SK-MEL-5 (cell line): ENCODE measurements around the gene TMEM187. TPM values are rescaled to one million over a fixed set of nuclear protein-coding genes. Genes with fewer than 3 reads are reported as not detected.
"Not testable (repeated sequence)": the region's sequence is repeated elsewhere in the genome, so short reads cannot be mapped to it uniquely, and the experiment has no call there.

Source experiments
- DNase-seq: peaks from one replicate; pipeline ENCODE4 v3.0.0-alpha.2; 2016; ENCODE audit warnings: low read depth, low spot score
- in situ Hi-C: cut with HindIII; loops from 2 replicates; pipeline ENCODE4 v1.10.0; 2016; ENCODE audit warnings: low sequenced_read_pairs, high pct_unique_total_duplicates, low pct_unique_long_range_greater_than_20kb
- total RNA-seq: library from RNA; depleted of rRNA; stranded (reverse); fragments of >200 nt; shearing (Covaris generic); gene quantifications from 2 replicates; pipeline ENCODE4 v1.2.3, GENCODE V29; 2014

Gene TMEM187
- total RNA-seq, 1 experiment from 2014 or later = 5.8 TPM

DNA sequence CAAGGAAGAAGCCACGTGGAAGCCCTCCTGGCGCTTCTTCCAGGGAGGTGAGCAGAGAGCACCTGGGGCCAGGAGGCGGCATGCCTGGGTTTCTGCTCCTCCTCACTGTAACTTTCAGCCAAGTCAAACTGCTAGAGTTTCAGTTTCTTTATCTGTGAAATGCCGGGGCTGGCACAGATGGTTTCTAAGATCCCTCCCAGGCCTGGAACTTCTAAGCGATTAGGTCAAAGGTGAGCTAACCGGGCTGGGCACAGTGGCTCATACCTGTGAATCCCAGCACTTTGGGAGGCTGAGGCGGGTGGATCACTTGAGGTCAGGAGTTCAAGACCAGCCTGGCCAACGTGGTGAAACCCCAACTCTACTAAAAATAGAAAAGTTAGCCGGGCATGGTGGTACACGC, 7.8 kb downstream of the TMEM187 start:
- in situ Hi-C loops, DNase-seq: not testable (repeated sequence)

DNA sequence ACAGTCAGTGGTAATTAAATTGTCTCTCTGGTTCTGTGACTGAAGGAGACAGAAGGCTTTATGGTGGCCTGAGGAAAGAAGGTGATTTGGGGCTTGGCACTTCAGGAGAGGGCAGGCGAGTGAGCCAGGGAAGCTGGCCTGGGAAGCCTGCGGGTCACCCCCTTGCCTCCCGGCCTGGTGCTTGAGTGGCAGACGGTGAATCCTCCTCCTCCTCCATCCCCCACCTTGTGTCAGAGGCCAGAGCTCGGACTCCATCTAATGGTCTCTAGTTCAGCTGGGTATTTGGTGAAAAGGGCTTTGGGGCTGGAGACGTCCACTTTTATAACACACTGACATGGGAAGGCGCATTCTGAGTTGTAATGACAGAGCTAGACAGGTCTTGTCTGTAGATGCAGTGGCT, 8.7 kb downstream of the TMEM187 start:
- DNase-seq = no peak
- in situ Hi-C loops = no loop called here

DNA sequence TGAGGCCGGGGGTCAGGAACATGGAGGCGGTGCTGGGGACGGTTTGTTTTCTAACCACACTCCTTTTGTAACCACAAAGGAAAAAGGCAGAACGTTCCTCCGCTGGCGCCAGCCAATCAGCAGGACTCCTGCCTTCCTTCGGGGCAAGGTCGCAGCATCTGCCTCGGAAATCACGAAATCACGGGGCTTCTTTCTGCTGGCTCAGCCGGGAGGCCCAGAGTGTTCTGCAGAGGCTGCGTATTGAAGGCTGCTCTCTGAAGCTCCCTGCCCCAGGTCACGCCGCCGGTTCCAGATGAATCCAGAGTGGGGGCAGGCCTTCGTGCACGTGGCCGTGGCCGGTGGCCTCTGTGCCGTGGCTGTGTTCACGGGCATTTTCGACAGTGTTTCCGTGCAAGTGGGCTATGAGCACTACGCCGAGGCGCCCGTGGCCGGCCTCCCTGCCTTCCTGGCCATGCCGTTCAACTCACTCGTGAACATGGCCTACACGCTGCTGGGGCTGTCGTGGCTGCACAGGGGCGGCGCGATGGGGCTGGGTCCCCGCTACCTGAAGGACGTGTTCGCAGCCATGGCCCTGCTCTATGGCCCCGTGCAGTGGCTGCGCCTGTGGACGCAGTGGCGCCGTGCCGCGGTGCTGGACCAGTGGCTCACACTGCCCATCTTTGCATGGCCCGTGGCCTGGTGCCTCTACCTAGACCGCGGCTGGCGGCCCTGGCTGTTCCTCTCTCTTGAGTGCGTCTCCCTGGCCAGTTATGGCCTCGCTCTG, 9.4 kb downstream of the TMEM187 start:
- in situ Hi-C loops = no loop called here

DNA sequence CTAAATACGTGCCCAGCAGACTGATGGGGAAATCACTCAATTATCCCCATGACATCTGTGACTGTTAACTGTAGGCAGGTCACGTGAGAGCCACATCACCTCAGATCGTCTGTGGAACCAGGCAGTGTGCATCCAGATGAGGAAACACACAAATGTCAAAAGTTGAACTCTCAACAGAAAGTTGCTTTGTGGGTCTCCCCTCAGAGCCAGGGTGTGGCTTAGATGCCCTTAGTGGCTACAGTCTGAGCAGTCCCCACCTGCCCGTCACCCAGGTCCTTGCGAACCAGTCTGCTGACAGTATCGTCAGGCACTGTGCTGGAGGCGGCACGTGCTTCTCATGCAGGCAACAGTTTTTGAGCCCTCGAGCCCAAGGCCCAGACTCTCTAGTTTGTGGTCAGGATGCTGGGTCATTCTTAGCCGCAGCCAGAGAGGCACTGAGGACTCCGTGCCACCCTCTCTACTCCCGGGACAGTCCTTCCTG, 10.8 kb downstream of the TMEM187 start:
- no peak for DNase-seq
- in situ Hi-C loops = no loop called here

More for the DNA sequence above, 9.4 kb downstream of the TMEM187 start:
- no peak for DNase-seq

DNA sequence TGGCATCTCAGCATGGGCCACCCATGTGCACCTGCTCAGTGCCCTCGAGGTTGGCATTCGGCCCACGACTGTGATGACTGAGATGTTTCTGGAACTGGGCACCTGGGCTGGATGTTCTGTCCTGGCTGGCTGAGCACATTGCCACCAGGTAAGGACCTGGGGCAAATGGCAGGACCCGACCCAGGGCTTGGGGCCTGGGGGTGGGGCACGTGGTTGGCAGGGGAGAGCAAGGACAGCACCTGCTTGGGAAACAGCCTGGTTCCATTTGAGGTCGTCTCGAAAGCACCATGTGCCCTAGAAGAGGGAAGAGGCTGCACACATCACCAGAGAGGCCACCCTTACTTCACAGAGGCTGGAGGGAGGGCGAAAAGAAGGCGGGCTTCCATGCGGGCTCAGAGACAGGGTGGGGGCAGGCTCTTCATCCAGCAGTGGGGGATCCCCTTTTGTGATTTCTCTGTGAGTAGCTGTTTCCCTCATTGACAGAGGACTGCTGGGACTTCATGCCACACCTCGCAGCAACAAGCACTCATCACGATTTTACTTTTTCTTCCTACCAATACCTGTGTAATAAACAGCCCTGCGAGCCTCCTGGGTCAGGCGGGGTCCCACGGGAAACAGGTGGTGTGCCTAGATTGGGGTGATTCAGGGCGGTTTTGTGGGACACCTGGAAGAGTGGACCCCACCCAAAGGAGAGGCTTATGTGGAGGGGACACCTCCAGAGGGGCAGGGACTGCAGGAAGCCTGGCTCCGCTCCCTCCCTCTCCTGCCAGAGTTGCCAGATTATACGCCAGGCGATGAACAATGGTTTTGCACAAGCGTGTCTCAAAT, 12.0 kb downstream of the TMEM187 start:
- in situ Hi-C loops = no loop called here
- no peak for DNase-seq

DNA sequence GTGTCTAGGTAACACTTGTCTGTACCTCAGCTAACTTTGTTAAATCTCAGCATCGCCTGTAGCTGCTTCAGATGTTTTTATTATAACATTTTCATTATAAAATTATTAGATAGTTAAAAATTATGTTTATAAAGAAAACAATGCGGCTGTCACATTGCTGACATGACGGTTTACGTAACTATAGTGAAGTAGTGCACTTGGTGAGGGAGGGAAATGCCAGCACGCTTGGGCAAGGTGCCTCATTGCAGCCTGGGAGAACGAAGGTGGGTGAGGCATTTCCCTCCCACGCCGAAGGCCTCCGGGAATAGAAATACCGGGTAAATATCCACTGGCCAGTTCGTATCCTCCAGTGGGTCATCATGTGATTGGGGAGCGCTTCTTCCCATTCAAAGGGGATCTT, 15.9 kb downstream of the TMEM187 start:
- in situ Hi-C loops = no loop called here

DNA sequence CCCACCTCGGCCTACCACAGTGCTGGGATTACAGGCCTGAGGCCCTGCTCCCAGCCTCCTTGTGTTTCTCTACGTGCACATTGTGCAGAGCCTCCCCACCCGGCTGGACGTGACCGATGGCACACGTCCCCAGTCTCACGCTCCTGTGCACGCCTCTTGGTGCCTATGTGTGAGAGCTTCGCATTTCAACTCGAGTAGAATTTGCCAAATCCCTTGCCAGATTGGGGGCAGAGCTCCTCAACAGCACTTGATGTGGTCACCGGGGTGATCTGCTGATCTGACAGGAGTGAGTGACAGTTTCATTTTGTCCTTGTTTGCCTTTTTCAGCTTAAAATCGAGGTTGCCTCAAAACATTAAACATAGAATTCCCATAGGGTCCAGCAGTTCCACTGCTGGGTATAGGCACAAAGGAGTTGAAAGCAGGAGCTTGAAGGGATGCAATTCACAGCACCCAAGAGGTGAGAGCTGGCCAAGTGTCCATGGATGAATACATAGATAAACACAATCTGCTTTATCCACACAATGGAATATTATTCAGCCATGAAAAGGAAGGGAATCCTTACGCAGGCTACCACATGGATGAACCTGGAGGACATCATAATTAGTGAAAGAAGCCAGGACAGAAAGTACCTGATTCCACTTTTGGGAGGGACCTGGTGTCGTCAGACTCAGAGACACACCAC, 17.6 kb downstream of the TMEM187 start:
- in situ Hi-C loops = no loop called here

More for the DNA sequence above, 15.9 kb downstream of the TMEM187 start:
- no peak for DNase-seq

DNA sequence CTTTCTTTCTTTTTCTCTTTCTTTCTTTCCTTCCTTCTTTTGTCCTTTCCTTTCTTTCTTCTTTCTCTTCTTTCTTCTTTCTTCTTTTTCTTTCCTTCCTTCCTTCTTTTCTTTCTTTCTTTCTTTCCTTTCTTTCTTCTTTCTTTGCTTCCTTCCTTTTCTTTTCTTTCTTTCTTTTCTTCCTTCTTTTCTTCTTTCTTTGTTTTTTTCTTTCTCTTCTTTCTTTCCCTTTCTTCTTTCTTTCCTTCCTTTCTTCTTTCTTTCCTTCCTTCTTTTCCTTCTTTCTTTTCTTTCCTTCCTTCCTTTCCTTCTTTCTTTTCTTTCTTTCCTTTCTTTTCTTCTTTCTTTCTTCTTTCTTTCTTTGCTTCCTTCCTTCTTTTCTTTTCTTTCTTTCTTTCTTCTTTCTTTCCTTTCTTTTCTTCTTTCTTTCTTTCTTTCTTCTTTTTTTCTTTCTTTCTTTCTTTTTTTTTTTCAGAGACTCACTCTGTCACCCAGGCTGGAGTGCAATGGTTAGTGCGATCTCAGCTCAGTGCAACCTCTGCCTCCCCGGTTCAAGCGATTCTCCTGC, 18.5 kb downstream of the TMEM187 start:
- in situ Hi-C loops = no loop called here
- DNase-seq = no peak

More for the DNA sequence above, 17.6 kb downstream of the TMEM187 start:
- DNase-seq = no peak

DNA sequence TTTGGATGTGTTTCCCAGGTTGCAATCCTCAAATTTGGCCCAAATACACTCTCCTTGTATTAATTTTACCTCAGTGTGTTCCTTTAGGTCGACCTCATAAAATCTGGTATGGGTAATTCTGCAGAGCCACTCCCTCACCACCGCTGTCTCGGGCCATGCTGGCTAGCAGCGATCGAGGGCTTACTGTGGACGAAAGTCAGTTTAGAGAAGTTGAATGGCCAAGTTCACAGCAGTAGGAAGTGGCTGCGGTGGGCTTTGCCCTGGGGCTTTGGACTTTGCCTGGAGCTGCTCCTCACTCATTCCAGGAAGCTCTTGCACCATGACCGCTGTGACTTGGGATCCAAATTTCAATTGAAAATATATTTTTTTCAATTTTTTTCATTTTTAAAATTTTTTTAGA, 19.6 kb downstream of the TMEM187 start:
- DNase-seq = no peak
- in situ Hi-C loops = no loop called here

DNA sequence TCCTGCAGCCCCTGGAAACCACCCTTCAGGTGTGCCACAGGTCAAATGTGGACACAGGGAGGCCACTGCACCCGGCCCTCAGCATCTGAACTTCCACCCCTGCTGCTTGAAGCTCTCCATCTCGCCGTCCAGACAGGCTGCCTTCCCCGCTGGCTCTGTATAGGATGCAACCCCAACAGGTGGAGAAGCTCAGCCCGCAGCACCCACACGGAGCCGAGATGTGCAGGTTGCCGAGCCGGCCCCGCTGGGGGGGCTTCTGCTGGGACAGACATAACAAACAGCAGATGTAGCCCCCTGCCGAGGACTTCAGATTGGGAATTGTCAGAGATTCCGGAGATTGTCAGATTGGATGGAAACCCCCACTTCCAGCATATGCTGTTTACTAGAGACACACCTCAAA, 20.5 kb downstream of the TMEM187 start:
- in situ Hi-C loops = no loop called here
- no peak for DNase-seq

DNA sequence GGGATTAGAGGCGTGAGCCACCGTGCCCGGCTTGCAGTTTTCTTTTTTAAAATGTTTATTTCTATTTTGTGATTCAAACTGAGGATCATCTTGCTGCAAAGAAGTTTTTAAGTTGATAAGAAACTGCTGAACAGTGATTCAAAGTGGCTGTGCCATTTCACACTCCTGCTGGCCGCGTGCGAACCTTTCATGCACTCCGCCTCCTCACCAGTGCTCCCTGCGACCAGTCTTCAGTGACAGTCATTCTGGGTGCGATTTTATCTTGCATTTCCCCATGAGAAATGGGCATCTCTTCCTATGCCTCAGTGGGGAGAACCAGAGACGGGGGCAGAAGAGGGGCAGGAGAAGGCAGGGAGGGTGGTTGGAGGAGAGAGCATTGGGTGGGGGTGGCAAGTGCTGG, 21.4 kb downstream of the TMEM187 start:
- in situ Hi-C loops = no loop called here
- DNase-seq = no peak

DNA sequence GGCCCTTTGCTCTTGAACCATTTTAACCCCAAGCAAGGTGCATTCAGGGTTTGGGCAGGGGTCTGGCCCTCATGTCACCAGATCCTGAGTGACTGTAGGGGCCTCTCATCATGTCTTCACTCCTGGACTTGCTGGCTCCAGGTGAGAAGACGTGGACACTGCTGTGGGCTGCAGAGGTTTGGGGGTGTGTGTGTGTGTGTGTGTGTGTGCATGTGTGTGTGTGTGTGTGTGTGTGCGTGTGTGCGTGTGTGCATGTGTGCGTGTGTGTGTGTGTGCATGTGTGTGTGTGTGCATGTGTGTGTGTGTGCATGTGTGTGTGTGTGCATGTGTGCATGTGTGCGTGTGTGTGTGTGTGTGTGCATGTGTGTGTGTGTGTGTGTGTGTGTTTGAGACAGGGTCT, 21.8 kb downstream of the TMEM187 start:
- in situ Hi-C loops, DNase-seq: not testable (repeated sequence)

DNA sequence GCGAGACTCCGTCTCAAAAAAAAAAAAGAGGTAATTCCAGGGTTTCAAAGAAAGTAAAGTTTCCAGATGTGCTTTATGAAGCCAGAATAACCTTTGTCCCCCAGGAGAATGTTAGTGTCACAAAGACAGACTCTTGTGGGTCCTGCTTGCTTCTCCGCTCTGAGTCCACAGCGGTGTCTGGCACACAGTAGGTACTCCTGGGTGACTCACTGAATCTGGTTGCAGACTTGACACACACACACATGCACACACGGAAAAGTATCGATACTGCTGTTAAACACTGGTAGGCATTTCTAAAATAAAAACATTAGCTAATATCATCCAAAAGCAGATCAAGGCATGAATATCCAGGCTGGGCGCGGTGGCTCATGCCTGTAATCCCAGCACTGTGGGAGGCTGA, 22.9 kb downstream of the TMEM187 start:
- in situ Hi-C loops = no loop called here
- no peak for DNase-seq

DNA sequence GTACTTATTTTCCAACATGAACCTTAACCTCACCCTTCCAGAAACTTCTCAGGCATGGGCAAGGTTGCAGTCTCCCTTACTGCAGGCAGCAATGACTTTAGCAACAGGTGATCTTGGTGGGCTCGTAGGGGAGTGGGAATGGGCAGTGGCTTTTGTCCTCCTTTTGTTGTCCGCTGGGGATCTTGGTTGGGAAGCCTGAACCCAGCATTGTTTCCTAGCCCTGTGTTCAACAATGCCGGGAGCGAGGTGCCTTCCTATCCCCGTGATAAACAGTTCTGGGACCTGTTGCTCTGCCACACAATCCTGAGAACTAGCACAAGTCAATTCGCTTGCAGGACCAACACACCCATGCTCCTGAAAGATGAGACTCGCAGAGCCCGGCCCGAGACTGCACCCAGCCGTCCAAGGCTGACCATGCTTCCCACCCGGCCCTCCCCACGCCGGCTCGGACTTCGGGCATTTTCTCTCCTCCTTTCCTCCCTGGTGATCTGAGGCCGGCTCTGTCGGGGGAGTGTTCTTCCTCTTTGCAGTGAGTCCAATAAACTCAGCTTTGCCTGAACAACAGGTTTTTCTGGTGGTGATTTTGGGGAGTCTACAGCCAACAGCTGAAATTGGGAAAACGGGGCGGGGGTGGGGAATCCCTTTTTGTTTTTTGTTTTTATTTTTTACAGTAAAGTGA, 26.9 kb downstream of the TMEM187 start:
- in situ Hi-C loops = no loop called here
- no peak for DNase-seq

DNA sequence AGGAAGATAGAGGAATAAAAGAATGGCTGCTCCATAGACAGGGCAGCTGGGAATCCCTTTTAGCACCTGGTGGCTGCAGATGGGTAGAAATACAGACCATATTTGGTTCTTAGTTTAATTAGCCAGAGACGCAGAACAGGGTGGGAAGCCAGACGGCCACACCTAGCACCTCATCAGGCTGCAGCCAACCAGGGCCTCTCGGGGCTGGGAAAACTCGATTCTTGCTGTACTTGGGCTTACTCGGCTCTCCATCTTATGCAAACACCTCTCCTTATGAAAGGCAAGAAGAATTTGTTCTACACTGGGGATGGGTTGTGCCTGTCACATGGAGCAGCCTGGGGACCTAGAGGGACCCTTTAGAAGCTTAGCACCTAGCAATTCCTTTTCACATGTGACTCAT, 27.5 kb downstream of the TMEM187 start:
- in situ Hi-C loops = no loop called here

DNA sequence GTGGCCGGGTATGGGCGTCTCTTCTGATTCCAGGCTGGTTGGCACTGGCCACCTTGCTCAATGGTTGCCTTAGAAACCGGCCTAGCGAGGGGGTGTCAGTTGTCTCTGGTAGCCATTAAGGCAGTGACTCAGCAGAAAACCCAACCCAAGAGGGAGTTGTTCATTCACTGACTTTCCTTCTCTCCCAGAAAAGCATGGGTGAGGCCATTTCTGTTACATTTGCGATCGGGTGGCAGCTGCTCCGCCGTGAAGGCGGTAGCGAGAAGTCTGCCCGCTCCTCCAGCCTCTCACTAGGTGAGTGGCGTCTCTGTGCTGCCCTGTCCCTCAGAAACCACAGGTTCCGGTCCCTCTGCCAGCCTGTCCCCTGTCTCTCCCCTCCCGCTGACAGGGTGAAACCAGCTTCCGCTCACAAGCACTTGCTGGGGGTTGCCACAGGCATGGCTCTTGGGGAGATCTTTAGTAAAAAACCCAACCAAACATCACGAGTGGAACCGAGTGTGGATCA, 29.7 kb downstream of the TMEM187 start:
- peak; percentile 31 for DNase-seq
- in situ Hi-C loops = no loop called here

More for the DNA sequence above, 27.5 kb downstream of the TMEM187 start:
- no peak for DNase-seq

DNA sequence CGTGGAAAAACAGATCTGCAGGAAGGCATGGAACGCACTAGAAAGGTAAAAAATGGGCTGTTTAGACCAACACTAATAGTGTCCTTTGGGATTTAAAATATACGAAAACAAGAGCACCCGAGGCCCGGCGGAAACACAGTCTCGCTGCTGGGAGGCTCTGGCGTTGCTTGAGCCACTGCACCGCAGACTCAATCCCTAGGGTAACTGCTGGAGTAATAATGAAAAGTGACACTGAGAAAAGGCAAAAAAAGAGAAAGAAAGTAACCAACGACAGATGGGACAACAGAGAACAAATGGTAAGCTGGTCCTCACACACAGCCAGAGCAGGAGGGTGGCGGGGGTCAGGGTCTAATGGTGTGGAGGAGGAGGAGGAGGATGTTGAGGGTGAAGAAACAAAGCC, 31.8 kb downstream of the TMEM187 start:
- in situ Hi-C loops = no loop called here

More for the DNA sequence above, 31.8 kb downstream of the TMEM187 start:
- DNase-seq = no peak
